ENCODE data around the gene FLAD1.

DNA sequence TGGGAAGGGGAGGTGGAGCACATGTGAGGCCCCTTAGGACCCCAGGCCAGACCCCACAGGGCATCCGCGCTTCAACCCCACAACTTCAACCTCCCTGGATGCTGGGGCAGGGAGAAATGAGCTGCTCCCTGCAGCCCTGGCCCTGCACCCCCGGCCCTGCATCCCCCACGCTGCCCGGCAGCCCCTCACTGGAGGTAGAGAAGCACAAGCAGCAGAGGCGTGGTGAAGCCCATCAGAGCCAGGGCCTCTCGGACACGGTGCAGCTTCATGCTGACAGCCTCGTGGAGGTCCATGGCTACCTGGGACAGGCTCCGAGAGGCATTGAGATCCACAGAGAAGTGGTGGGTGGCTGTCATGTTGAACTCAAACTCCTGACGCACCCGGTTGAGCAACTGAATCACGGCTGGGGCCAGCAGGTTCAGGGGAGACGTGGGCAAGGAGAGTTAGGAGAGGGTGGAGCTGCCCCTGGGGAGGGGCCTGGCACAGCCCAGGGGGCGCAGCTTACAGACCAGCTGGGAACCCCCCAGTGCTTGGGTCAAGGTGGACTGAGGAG is 47.2 kb downstream of the FLAD1 start:
- TF ChIP-seq, protein P1, sequence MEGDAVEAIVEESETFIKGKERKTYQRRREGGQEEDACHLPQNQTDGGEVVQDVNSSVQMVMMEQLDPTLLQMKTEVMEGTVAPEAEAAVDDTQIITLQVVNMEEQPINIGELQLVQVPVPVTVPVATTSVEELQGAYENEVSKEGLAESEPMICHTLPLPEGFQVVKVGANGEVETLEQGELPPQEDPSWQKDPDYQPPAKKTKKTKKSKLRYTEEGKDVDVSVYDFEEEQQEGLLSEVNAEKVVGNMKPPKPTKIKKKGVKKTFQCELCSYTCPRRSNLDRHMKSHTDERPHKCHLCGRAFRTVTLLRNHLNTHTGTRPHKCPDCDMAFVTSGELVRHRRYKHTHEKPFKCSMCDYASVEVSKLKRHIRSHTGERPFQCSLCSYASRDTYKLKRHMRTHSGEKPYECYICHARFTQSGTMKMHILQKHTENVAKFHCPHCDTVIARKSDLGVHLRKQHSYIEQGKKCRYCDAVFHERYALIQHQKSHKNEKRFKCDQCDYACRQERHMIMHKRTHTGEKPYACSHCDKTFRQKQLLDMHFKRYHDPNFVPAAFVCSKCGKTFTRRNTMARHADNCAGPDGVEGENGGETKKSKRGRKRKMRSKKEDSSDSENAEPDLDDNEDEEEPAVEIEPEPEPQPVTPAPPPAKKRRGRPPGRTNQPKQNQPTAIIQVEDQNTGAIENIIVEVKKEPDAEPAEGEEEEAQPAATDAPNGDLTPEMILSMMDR (conservative IDR thresholded peaks at IDR 0.05 in 1 of 2, IDR thresholded peaks at IDR 0.05 in 1 of 2; ENCODE audit: low read depth in 1 of 2, low read length in 2 of 2), result no peak
- no peak for TF ChIP-seq EZH2 (IDR thresholded peaks at IDR 0.05; ENCODE audit: low read length, missing control alignments)

Data from fibroblast of lung (primary cell).